Stimulated activated CD4-positive, alpha-beta T cell treated with anti-CD3 and anti-CD28 coated beads, TNF-alpha, amount 100 ng/mL, for 24 hours (primary cell): ENCODE data around the gene SUSD2.
A peak's percentile ranks its signal among the peaks of the same experiment; 100 is the strongest.

Source experiments
- DNase-seq, 3 experiments: peaks; one replicate each; pipeline ENCODE4 v3.0.0-alpha.2; 2020; ENCODE audit warnings: low read depth in 3 of 3

SUSD2 gene

GRCh38 chr22:24149198-24149590 lies 32.1 kb upstream of the SUSD2 start:
- DNase-seq = no peak

GRCh38 chr22:24153353-24153752 lies 27.9 kb upstream of the SUSD2 start:
- no peak for DNase-seq

- DNase-seq = no peak
These were observed 27.3 kb upstream of the SUSD2 start for GRCh38 chr22:24153959-24154358.

DNA sequence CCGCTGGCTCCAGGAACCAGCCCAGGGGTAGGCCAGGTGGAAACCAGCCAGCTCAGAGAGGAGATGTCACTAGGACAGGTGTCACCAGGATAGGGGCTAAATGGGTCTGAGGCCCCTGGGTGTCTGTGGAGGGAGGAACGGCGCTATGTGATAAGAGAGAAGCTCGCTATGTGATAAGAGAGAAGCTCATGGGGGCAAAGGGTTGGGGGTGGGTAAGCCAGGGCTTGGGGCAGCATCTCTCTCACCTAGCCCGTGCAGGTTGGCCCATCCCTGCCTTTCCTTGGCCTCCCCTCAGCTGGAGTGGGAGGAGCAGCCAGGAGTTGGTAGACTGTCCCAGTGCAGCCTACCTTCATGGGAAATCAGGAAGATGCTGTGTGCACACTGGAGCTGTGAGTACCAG lies 26.5 kb upstream of the SUSD2 start:
- no peak for DNase-seq

DNA sequence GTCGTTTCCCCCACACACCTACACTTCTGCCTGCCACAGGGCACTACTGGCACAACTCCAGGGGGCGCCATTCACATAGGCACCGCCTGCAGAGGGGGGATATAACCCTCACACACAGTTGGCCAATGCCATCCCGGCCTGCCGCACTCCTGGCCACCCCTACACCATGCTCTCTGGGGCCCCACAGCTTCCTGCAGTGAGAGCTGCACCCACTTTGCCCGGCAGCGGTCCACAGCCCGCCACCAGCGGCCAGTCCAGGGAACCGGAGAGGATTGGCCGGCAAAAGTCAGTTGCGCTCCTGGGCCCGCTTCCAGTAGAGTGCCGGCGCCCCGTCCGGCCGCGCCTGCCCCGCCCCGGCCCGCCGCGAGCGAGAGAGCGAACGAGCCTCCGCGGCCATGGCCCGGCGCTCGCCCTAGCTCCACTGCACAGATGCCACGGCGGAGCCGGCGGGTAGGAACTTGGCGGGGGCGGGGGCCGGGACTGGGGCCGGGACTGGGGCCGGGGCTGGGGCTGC lies 25.6 kb upstream of the SUSD2 start:
- peak in 1 of 3 experiments; percentile 54 for DNase-seq

DNA sequence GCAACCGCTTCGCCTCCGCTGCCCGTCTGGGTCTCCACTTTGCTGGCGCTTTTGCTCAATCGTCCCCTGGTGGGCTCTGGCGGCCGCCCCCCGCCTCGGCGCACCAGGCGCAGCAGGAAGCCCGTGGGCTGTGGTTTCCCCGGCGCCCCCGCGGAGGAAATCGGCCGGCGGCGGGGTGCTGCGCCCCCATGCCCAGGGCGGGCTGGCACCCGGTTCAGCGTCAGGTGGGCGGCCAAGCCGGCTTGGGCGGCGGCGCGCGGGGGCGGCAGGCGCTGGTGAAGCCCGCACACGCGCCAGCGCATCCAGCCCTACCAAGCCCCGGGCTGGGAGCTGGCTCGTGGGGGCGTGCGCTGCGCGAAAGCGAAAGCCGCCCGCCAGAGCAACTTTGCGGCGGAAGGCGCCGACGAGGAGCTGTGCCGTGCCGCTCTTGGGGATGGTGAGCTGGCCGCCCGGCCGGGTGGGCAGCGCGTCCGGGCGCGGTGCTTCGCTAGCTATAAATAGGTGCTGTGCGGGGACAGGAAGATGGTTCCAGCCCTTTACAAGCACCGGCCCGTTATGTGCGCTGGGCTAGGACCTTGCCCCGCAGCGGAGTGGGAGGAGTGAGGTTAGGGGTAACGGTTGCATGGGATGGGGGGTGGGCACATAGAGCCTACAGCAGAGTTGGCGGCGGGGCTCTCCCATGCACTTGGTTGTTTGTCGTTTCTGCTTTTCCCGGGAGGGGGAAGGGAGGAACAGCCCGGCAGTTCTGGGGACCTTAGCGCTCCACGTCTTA lies 25.0 kb upstream of the SUSD2 start:
- DNase-seq = peak in 2 of 3 experiments; percentile 34 to 63

DNA sequence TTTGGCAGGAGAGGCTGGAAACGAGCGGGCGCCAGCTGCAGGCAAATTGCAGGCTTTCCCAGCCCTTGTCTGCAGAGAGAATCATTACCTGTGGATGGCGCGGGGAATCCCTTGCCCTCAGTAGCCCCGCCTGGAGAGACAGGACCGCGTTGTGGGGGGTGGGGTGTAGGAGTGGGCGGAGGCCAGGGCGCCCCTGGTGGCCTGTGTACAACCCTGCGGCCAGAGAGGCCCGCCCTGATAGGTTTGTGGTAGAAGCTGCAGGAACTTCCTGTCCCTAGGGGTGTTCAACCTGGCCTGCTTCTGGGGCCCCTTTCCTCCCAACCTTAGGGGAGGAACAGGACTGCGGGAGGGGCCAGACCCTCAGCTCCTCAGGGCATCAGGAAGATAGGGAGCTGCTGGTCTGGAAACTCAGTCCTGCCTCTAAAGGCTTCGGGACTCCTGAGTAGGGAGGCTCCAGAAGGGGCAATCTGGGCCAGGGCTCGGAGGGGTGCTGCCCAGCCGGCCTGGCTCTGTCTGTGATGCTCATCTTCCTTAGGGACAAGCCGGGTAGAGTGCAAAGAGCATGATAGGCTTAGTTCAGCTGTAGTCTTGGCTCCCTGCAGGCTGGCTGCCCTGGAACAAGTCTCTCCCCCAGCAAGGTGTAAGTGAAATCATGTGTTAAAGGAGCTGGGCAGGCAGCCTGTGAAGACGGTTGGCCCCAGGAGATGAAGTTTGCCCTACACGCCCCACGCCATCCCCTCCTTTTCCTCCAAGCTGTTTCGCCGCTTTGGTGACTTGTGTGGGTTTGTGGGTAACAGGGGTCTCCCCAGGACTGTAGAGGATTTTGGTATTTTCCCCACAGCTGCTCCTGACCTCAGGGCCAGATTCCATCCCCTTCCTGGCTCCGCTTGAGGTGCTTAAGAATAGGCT lies 24.1 kb upstream of the SUSD2 start:
- DNase-seq = peak; percentile 49 to 80 (median 57)

DNA sequence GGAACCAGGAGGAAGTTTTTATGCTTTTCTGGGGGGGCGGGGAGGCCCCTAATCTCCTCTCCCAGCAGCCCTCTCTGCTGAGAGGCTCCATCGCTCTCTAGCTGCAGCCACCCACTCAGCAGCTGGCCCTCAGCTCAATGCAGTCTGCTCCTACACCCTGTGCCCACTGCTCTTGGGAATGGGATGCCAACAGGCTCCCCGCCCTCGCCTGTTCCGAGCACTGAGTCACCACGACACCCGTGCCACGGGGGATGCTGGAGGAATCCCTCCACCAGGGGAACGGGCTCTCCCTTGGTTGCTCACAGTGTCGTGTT lies 23.5 kb upstream of the SUSD2 start:
- DNase-seq = no peak

DNA sequence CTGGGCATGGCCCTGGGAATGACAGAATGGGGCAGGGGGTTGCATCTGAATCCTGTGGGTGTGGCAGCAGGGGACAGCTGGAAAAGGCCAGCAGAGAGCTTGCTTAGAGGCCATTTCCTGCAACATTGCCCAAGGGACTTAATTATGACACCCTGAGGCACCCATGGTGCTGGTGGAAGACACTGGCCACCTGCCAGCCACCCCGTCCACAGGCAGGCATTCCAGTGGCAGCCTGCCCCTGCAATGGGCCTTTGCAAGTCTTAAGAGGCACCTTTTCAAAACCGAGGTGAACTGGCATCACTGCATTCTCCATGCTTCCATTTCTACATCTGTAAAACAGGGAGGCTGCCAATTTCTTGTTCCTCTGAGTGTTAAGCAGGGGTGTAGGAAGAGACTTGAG lies 21.6 kb upstream of the SUSD2 start:
- no peak for DNase-seq

DNA sequence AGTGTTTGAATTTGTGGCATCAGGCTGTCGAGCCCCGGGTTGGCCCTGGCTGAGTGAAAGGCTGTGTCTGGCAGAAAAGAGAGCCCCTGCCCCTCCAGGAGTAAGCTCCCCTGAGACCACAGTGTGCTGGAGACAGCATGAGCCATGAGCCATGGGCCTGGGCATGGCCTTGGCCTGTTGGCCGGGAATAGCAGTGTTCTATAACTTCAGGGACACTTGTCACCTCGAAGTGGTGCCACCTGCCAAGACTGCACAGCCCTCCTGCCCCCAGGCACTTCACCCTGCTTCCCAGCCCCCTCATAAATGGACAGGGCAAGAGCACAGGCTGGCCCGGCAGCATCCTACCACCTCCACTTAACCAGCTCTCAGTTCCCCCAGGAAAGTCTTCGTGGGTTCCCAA lies 20.7 kb upstream of the SUSD2 start:
- no peak for DNase-seq

GRCh38 chr22:24161485-24161884 lies 19.8 kb upstream of the SUSD2 start:
- DNase-seq = no peak

GRCh38 chr22:24161909-24162308 lies 19.4 kb upstream of the SUSD2 start:
- no peak for DNase-seq

DNA sequence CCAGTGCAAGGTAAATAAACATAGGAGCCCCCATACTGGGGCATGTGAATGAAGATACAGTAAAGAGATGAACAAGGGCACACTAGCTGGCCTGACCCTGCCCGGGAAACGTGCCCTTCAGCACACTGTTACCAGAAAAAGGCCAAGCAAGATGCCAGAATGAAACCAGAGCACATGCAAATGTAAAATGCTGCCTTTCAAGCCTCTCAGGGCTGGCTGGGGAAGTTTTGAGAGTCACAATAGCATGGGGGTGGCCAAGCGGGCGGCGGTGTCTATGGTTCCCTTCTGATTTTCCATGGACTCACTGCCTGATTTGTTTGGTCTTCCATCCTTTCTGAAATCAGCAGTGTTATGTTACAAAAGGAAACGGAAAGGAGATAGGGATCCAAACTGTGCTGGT lies 18.9 kb upstream of the SUSD2 start:
- no peak for DNase-seq

DNA sequence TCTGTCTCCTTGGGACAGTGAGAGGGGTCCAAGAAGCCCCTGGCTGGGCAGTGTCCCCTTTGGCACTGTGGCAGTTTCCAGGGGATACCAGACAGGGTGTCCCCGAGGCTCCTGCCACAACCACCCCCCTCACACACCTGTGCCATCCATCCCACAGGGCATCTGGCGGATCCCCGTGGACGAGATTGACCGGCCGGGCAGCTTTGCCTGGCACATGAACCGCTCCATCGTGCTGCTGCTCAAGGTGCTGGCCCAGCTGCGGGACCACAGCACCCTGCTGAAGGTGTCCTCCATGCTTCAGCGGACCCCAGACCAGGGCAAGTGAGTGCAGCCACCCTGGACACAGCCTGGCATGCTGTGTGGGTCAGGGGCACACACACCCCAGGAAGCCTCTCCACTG lies 17.0 kb upstream of the SUSD2 start:
- DNase-seq = no peak

DNA sequence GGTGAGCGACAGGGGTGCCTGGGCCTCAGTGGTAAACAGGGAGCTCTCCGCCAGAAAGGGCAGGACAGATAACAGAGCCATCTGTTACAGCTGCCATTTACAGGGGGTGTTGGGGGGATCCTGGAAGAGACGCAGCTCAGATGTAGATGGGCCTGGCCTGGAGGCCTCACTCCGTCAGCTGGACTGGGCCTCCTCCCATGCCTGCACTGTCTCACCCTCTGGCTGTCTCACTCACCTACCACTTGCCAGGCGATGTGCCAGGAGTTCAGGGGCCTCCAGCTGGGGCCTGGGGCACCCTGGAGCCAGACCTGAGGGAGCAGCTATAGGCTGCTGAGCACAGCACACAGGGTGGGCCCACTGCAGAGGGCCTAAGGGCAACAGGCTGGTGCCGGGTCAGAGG lies 16.3 kb upstream of the SUSD2 start:
- no peak for DNase-seq

DNA sequence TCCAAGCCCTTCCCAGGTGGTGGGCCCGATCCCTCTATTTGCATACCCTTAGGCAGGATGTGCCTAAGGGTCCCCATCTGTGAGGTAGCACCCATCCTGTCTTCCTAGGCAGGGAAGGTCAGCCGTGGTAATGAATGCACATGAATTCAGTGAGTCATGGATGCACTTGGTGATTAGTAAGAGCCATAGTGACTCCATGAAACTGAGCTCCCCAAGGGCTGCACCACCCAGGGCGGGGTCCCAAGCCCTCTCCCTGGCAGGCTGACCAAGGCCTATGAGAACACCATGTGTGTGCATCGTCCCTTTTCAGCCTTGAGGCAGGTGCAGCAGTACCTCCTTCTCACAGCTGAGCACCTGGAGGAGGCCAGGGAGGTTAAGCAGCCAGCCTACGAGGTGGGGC lies 15.6 kb upstream of the SUSD2 start:
- DNase-seq = no peak

- DNase-seq = no peak
These were observed 14.5 kb upstream of the SUSD2 start for GRCh38 chr22:24166811-24167210.

DNA sequence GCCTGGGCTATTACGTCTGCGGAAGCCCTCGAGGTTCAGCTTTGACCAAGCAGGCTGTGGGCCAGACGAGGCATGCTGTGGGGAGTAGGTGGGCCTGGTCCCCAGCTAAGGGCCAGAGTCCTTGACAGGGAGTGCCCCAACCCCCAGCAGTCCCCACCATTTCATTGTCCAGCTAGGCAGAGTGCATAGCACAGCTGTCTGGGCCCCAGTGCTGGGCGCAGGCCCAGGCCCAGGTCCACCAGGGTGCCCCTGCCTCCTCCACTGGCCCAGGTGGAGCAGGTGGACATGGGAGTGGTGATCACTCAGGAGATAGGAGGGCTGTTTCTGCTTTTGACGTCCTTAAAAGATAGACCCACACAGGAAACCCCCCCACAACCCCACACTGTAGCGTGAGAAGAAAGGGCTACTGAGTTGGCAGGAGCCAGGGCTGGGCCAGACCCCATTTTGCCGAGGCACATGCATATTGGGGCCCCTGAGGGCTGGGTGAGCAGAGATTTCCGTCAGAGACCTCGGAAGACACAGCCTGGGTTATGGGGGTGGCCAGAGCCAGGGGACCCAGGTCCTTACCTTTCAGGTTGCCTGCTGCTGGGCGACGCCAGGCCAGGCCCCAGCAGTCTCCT lies 11.7 kb upstream of the SUSD2 start:
- DNase-seq = no peak

GRCh38 chr22:24170188-24170587 lies 11.1 kb upstream of the SUSD2 start:
- DNase-seq = no peak

GRCh38 chr22:24170632-24171031 lies 10.7 kb upstream of the SUSD2 start:
- no peak for DNase-seq

DNA sequence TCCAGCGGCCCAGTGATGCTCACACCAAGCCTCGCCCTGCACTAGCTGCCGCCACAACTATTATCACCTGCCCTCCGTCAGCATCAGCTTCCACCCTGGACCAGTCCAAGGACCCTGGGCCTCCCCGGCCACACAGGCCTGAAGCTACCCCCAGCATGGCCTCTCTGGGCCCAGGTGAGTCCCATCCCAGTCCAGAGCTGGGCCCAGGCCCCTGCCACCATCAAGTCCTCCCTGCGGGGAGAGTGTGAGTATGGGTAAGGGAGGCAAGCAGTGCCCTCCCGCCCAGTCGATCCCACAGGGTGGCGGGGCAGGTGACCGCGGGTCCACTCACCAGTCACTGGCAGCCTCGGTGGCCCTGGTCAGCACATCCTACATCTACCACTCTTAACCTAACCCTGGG lies 9.5 kb upstream of the SUSD2 start:
- DNase-seq = no peak

DNA sequence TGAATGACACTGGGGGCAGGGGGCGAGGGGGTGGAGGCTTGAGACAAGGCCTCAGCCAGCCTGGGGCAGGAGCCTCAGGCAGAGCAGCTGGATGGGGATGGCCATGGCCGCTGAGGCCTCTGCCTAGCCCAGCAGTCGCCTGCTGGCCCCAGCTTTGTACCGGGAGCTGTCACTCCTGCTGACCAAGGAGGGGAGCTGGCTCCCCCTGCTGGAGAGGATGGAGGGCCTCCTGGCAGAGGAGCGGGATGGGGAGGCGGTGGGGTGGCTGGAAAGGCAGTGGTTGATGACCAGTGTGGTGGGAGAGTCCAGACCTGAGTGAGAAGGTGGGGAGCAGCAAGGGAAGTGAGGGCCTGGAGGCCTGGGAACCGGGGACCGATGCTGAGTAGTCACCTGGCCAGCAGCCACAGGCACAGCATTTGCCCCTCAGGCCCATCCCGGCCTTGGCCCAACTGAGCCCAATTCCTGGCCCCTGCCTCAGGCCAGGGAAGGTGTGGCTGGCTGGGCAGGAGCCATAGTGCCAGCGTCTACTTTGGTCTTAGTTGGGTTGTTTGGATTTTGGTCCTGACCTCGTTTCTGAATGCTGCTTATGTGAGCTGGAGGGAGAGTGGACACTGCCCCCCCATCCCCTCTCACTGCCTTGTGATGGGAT lies 6.0 kb upstream of the SUSD2 start:
- DNase-seq = peak; percentile 30 to 59 (median 34)
